K562 (cell line): Measurements from ENCODE around the gene NAPEPLD. TPM values are rescaled to one million over a fixed set of nuclear protein-coding genes. Genes with fewer than 3 reads are reported as not detected.
"Not testable (repeated sequence)": the region's sequence is repeated elsewhere in the genome, so short reads cannot be mapped to it uniquely, and the experiment has no call there.

Experiments
- ATAC-seq: fragments of 200-7000 bp; cut with Tn5 transposase; 3 replicates; pipeline ENCODE4 v1.9.1; 2020; ENCODE audit warnings: moderate library complexity
- BruUV-seq: library from RNA; stranded (reverse); fragments of 400-500 nt; replicated peaks from 2 replicates; lab custom pipeline; 2021; lab: Mats Ljungman, UMichigan
- CTCF ChIA-PET: fragments of 300-600 bp; formaldehyde crosslinking; extraction: SDS; loops from one replicate; lab custom pipeline; 2021; ENCODE audit warnings: low intra/inter-chr PET ratio; lab: Yijun Ruan, JAX
- POLR2A ChIA-PET: fragments of 300-600, 350-650 bp; sonication (Branson Sonifier 250); formaldehyde crosslinking; extraction: SDS; loops from one replicate; lab custom pipeline; 2021; ENCODE audit warnings: antibody characterized with exemption, inconsistent platforms; lab: Yijun Ruan, JAX
- DNase-seq, 4 experiments: peaks; one replicate each; pipeline versions ENCODE4 v3.0.0 to v3.0.0-alpha.2; 2011 to 2018; ENCODE audit warnings: low spot score in 3 of 4, mixed read lengths in 3 of 4; ENCODE audit errors: extremely low read depth in 1 of 4
- FAIRE-seq: peaks from 2 replicates; lab custom pipeline; 2011; peaks lifted over from hg19 to GRCh38; lab: Jason Lieb, UNC
- H2AFZ ChIP-seq: 2 replicates; pipeline ENCODE4 v1.6.0; 2011; ENCODE audit warnings: low read depth, low read length, control low read depth, inconsistent platforms
- H3K27ac ChIP-seq: fragments of 200-600 bp; 3 replicates; pipeline ENCODE4 v1.8.0; 2011; ENCODE audit warnings: low read depth, mild to moderate bottlenecking, control low read depth, inconsistent platforms, low read length, moderate library complexity, mixed read lengths; ENCODE audit errors: extremely low read depth
- H3K27me3 ChIP-seq, 2 experiments: fragments of 300-600 bp in 1 of 2; 2 replicates in 1 of 2; 3 replicates in 1 of 2; pipeline versions ENCODE4 v1.6.0 to v1.8.0; 2011; ENCODE audit warnings: inconsistent platforms in 2 of 2, low read length in 2 of 2, mild to moderate bottlenecking in 1 of 2, mixed read lengths in 1 of 2, moderate library complexity in 1 of 2; ENCODE audit not compliant: control insufficient read depth in 2 of 2, insufficient read depth in 2 of 2
- H3K36me3 ChIP-seq: fragments of 300-600 bp; 3 replicates; pipeline ENCODE4 v1.8.0; 2011; ENCODE audit warnings: mild to moderate bottlenecking, low read length, inconsistent platforms; ENCODE audit not compliant: control insufficient read depth, insufficient read depth
- H3K4me1 ChIP-seq, 2 experiments: fragments of 200-600 bp in 1 of 2; replicated peaks in 1 of 2; 2 replicates in 1 of 2; 3 replicates in 1 of 2; pipeline versions ENCODE4 v1.5.1 to v1.8.0; 2011; ENCODE audit warnings: inconsistent platforms in 2 of 2, low read length in 2 of 2, mild to moderate bottlenecking in 1 of 2, mixed read lengths in 1 of 2, moderate library complexity in 1 of 2; ENCODE audit not compliant: control insufficient read depth in 2 of 2, insufficient read depth in 2 of 2
- H3K4me2 ChIP-seq: 2 replicates; pipeline ENCODE4 v1.6.1; 2011; ENCODE audit warnings: low read length, control low read depth, inconsistent platforms, mixed read lengths; ENCODE audit not compliant: insufficient read depth
- H3K4me3 ChIP-seq: fragments of 200-600 bp; sonication (generic), shearing (Covaris generic); 2 replicates; pipeline ENCODE4 v1.5.1; 2016; ENCODE audit warnings: control low read depth, inconsistent platforms
- H3K79me2 ChIP-seq: fragments of 200-600 bp; 3 replicates; pipeline ENCODE4 v1.8.0; 2011; ENCODE audit warnings: low read length, inconsistent platforms; ENCODE audit not compliant: control insufficient read depth, insufficient read depth
- H3K9ac ChIP-seq, 2 experiments: 2 replicates each; pipeline versions ENCODE4 v1.6.0 to v1.6.1; 2011; ENCODE audit warnings: low read depth in 2 of 2, low read length in 2 of 2, control low read depth in 1 of 2, inconsistent platforms in 1 of 2, mild to moderate bottlenecking in 1 of 2, mixed read lengths in 1 of 2; ENCODE audit not compliant: insufficient read depth in 1 of 2
- H3K9me1 ChIP-seq: one replicate; pipeline ENCODE4 v1.6.0; 2011; ENCODE audit warnings: inconsistent platforms, mild to moderate bottlenecking, low read length, moderate library complexity; ENCODE audit not compliant: control insufficient read depth, insufficient read depth
- H3K9me3 ChIP-seq: replicated peaks from 2 replicates; pipeline ENCODE4 v1.5.1; 2011; ENCODE audit warnings: low read depth, low read length, inconsistent platforms; ENCODE audit not compliant: control insufficient read depth, insufficient read depth
- H4K20me1 ChIP-seq: replicated peaks from 2 replicates; pipeline ENCODE4 v1.6.1; 2011; ENCODE audit warnings: low read length, inconsistent platforms, mixed read lengths; ENCODE audit not compliant: control insufficient read depth, insufficient read depth
- BCOR ChIP-seq: fragments of 450-650 bp; IDR thresholded peaks from 2 replicates; pipeline ENCODE4 v1.6.1; 2016
- ETV5 ChIP-seq: sonication (generic); formaldehyde crosslinking; IDR thresholded peaks from 2 replicates; pipeline ENCODE4 v1.4.0; 2020; ENCODE audit warnings: low read depth, mild to moderate bottlenecking, missing genetic modification reagents
- IRF9 ChIP-seq: fragments of 450-650 bp; IDR thresholded peaks from 2 replicates; pipeline ENCODE4 v1.6.1; 2016; ENCODE audit warnings: missing biosample characterization, missing genetic modification characterization
- KDM1A ChIP-seq, 2 experiments: fragments of 450-650 bp; IDR thresholded peaks; 2 replicates each; pipeline ENCODE4 v1.6.1; 2016; ENCODE audit warnings: mild to moderate bottlenecking in 2 of 2
- MECOM ChIP-seq: fragments of 250-450 bp; sonication (Bioruptor Pico); IDR thresholded peaks from 2 replicates; pipeline ENCODE4 v1.8.0; 2022; ENCODE audit warnings: inconsistent platforms
- PPARD ChIP-seq: fragments of 250-450 bp; sonication (Bioruptor Pico); IDR thresholded peaks from 2 replicates; pipeline ENCODE4 v1.8.0; 2022; ENCODE audit warnings: inconsistent platforms, mild to moderate bottlenecking, moderate library complexity
- SRSF9 ChIP-seq: fragments of 200-400 bp; formaldehyde crosslinking; IDR thresholded peaks from 2 replicates; pipeline ENCODE4 v1.6.1; 2017; ENCODE audit warnings: low read depth, low read length, borderline replicate concordance
- STAG1 ChIP-seq: sonication (generic); formaldehyde crosslinking; IDR thresholded peaks from 2 replicates; pipeline ENCODE4 v1.5.0; 2020; ENCODE audit warnings: missing genetic modification reagents, borderline replicate concordance
- ZC3H11A ChIP-seq: IDR thresholded peaks from 2 replicates; pipeline ENCODE4 v1.6.1; 2012; ENCODE audit warnings: low read depth, low read length, improper control_type of control experiment
- ZC3H8 ChIP-seq: fragments of 450-650 bp; IDR thresholded peaks from 2 replicates; pipeline ENCODE4 v1.6.1; 2017
- ZHX1 ChIP-seq: fragments of 150-350 bp; conservative IDR thresholded peaks from 2 replicates; pipeline ENCODE4 v1.6.1; 2014; ENCODE audit warnings: low read length
- ZNF12 ChIP-seq: sonication (generic); formaldehyde crosslinking; IDR thresholded peaks from 2 replicates; pipeline ENCODE4 v1.4.0; 2020; ENCODE audit warnings: mild to moderate bottlenecking, missing genetic modification reagents
- ZNF146 ChIP-seq: IDR thresholded peaks from one replicate; pipeline ENCODE4 v1.6.1; 2018; ENCODE audit warnings: missing compliant biosample characterization; ENCODE audit not compliant: unreplicated experiment
- ZNF586 ChIP-seq: fragments of 450-650 bp; formaldehyde crosslinking; conservative IDR thresholded peaks from 2 replicates; pipeline ENCODE4 v1.4.0; 2020; ENCODE audit warnings: mild to moderate bottlenecking, moderate library complexity
- WGBS: fragments of 100-300 bp; shearing (Covaris generic); methylation state at CpG from one replicate; pipeline ENCODE4 v1.1.6; 2016; ENCODE audit warnings: low coverage, mixed read lengths; ENCODE audit not compliant: insufficient coverage; ENCODE audit errors: missing lambda C conversion rate; 5-methylcytosine and 5-hydroxymethylcytosine counted together
- in situ Hi-C: fragments of 300-500 bp; cut with MboI; formaldehyde crosslinking; loops from 4 replicates; pipeline ENCODE4 v1.15.0; 2018; ENCODE audit warnings: inconsistent platforms, mixed read lengths
- intact Hi-C: fragments of 100-400 bp; cut with micrococcal nuclease; formaldehyde crosslinking; loops from 2 replicates; pipeline ENCODE4 v1.14.2; 2022
- polyA plus RNA-seq, 8 experiments: library from polyadenylated mRNA; depleted of rRNA in 4 of 8; stranded (reverse) in 5 of 8; unstranded in 3 of 8; fragments of >200 nt; fragmentation: Nextera tagmentation in 2 of 8; fragmentation: Illumina TruSeq in 1 of 8; extraction: Ambion mirVana in 2 of 8; extraction: Trizol in 1 of 8; gene quantifications; 2 replicates each; pipeline versions ENCODE4 v1.2.1 to v1.2.3, GENCODE V29; 2011 to 2014; ENCODE audit warnings: inconsistent platforms in 1 of 8, missing spikeins in 1 of 8
- total RNA-seq, 7 experiments: library from RNA; depleted of rRNA in 6 of 7; stranded (reverse); fragments of >200 nt in 6 of 7; fragmentation: Illumina TruSeq in 2 of 7; extraction: Trizol in 2 of 7; gene quantifications; 2 replicates each; pipeline versions ENCODE4 v1.2.1 to v1.2.3, GENCODE V29; 2011 to 2021; ENCODE audit warnings: low replicate concordance in 1 of 7

Gene NAPEPLD
- total and polyA plus RNA-seq, 9 of the 15 experiments (the other 6 are each of a cell fraction or from before 2014, with no cell fraction given), result 3.2 to 11.0 (median 7.5) TPM

DNA sequence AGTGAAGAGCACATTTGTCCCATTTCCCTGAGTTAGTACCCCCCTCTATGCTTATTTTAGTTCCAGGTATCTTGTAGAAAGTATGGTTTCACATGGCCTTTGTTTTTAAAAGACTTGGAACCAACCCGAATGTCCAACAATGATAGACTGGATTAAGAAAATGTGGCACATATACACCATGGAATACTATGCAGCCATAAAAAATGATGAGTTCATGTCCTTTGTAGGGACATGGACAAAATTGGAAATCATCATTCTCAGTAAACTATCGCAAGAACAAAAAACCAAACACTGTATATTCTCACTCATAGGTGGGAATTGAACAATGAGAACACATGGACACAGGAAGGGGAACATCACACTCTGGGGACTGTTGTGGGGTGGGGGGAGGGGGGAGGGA, 53.3 kb downstream of the NAPEPLD start:
- H3K4me1 ChIP-seq, H3K9me3 ChIP-seq, H3K27me3 ChIP-seq, in situ Hi-C loops, FAIRE-seq, H3K4me3 ChIP-seq, BruUV-seq, intact Hi-C loops, ATAC-seq, H2AFZ ChIP-seq, H3K27ac ChIP-seq, H3K4me2 ChIP-seq, H4K20me1 ChIP-seq, H3K79me2 ChIP-seq, DNase-seq, H3K9ac ChIP-seq, H3K9me1 ChIP-seq: not testable (repeated sequence)
- CTCF ChIA-PET, result interaction anchor here (0.5 to 0.7 kb wide), 2 partner anchors 203 to 1065 kb away, joined by 3 read pairs; no protein-coding TSS in a partner anchor
- H3K36me3 ChIP-seq, result peaks cover 71% of the 10 kb centered on the region
- TF ChIP-seq ZNF146 (CRISPR knock-in tag) (peak; percentile 24), BCOR (0 out of 2 replicates have a peak, but pooled peaks have one; percentile 31), KDM1A (IDR thresholded peaks at IDR 0.05) (0 out of 4 replicates have a peak, but pooled peaks of 1 of the 2 experiments have one; percentile 22)
- POLR2A ChIA-PET, result interaction anchor here (1.0 to 2.5 kb wide), 2 partner anchors 9 to 14 kb away, joined by 3 to 11 read pairs; no protein-coding TSS in a partner anchor
- WGBS, result 100% methylated on average over 1 of the region's 2 CpGs

GRCh38 chr7:103094102-103094501, 54.8 kb downstream of the NAPEPLD start:
- WGBS, result 38% methylated on average over 3 of the region's 3 CpGs
- ATAC-seq (peak; percentile 58), FAIRE-seq (peak; percentile 32), DNase-seq (no peak)
- ChIA-PET POLR2A (no interaction called here), CTCF (interaction anchor here (0.8 to 1.2 kb wide), 2 partner anchors 203 to 313 kb away, joined by 3 to 5 read pairs; partner anchors contain the start of gene PMPCB)
- Histone ChIP-seq H3K4me1 (no peaks in the 10 kb centered on the region), H3K4me3 (no peak overlapping the region), H3K79me2 (no peaks in the 10 kb centered on the region), H3K36me3 (peaks cover 74% of the 10 kb centered on the region), H3K9ac (no peak overlapping the region), H4K20me1 (no peaks in the 10 kb centered on the region), H2AFZ (no peak overlapping the region), H3K9me3 (no peaks in the 10 kb centered on the region), H3K4me2 (no peak overlapping the region), H3K27ac (no peak overlapping the region), H3K27me3 (no peaks in the 10 kb centered on the region), H3K9me1 (no peaks in the 10 kb centered on the region)
- intact Hi-C loops (loop anchor here (1.0 kb wide), 1 partner anchor 53 kb away; no protein-coding TSS in a partner anchor), in situ Hi-C loops (no loop called here)
- no TSS peak for BruUV-seq
- no peak for TF ChIP-seq ETV5 (CRISPR knock-in tag)
- no peak for TF ChIP-seq SRSF9
- TF ChIP-seq ZHX1, result no peak
- TF ChIP-seq ZNF586 (CRISPR knock-in tag), result no peak
- TF ChIP-seq STAG1 (CRISPR knock-in tag), result no peak
- no peak for TF ChIP-seq ZNF12 (CRISPR knock-in tag)
- no peak for TF ChIP-seq ZC3H11A
- no peak for TF ChIP-seq MECOM
- TF ChIP-seq ZC3H8, result no peak
- TF ChIP-seq IRF9 (tag), result no peak
- no peak for TF ChIP-seq PPARD (CRISPR knock-in tag)
